ENCODE data around the gene MUC21.

DNA sequence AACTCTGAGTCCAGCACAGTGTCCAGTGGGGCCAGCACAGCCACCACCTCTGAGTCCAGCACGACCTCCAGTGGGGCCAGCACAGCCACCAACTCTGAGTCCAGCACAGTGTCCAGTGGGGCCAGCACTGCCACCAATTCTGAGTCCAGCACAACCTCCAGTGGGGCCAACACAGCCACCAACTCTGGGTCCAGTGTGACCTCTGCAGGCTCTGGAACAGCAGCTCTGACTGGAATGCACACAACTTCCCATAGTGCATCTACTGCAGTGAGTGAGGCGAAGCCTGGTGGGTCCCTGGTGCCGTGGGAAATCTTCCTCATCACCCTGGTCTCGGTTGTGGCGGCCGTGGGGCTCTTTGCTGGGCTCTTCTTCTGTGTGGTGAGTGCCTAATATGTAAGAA lies 3.8 kb downstream of the MUC21 start:
- no peak for TF ChIP-seq EZH2 (IDR thresholded peaks at IDR 0.05; ENCODE audit: low read length, unreplicated experiment)
- TF ChIP-seq, protein P1, sequence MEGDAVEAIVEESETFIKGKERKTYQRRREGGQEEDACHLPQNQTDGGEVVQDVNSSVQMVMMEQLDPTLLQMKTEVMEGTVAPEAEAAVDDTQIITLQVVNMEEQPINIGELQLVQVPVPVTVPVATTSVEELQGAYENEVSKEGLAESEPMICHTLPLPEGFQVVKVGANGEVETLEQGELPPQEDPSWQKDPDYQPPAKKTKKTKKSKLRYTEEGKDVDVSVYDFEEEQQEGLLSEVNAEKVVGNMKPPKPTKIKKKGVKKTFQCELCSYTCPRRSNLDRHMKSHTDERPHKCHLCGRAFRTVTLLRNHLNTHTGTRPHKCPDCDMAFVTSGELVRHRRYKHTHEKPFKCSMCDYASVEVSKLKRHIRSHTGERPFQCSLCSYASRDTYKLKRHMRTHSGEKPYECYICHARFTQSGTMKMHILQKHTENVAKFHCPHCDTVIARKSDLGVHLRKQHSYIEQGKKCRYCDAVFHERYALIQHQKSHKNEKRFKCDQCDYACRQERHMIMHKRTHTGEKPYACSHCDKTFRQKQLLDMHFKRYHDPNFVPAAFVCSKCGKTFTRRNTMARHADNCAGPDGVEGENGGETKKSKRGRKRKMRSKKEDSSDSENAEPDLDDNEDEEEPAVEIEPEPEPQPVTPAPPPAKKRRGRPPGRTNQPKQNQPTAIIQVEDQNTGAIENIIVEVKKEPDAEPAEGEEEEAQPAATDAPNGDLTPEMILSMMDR (conservative IDR thresholded peaks at IDR 0.05; ENCODE audit: low read depth, low read length) = no peak
- TF ChIP-seq EZH2phosphoT487 (IDR thresholded peaks at IDR 0.05; ENCODE audit: borderline replicate concordance, low read length) = no peak

All from PC-3 (cell line).